GM19452 (cell line): Measurements from ENCODE around the gene ALDH1L1.

ENCODE experiments used
- ATAC-seq: cut with Tn5 transposase; IDR thresholded peaks from one replicate; pipeline ENCODE4 v1.9.1; 2021; ENCODE audit not compliant: unreplicated experiment

ALDH1L1 gene

GRCh38 chr3:126058666-126059065 lies 121.7 kb downstream of the ALDH1L1 start:
- ATAC-seq: no peak

GRCh38 chr3:126057936-126058335 lies 122.5 kb downstream of the ALDH1L1 start:
- no peak for ATAC-seq

GRCh38 chr3:126057501-126057819 lies 122.9 kb downstream of the ALDH1L1 start:
- no peak for ATAC-seq

- ATAC-seq: no peak
Measured at GRCh38 chr3:126056681-126057500, 123.5 kb downstream of the ALDH1L1 start.

- no peak for ATAC-seq
Measured at GRCh38 chr3:126056088-126056487, 124.3 kb downstream of the ALDH1L1 start.

- no peak for ATAC-seq
Measured at GRCh38 chr3:126054870-126055269, 125.5 kb downstream of the ALDH1L1 start.

GRCh38 chr3:126053949-126054569 lies 126.3 kb downstream of the ALDH1L1 start:
- ATAC-seq: no peak
